Measurements from ENCODE around the gene CAMK4.

DNA sequence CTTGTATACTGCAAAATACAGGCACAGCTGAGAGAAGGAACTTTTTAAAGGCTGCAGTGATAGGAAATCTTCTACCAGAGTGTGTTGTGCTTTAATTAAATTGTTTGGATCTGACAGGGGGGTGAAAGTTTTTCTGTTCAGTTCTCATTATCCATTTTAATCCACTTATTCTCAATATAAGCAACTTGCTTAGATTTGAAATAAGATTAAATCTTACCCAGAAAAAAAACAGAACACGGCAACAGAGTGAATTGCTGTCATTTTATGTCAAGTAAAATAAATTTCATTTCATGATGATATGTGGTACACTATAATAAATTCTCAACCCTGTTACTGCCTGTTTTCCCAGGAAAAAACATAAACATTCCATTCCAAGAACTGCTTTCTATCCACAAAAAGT lies 37.1 kb upstream of the CAMK4 start:
- TF ChIP-seq, protein P1, sequence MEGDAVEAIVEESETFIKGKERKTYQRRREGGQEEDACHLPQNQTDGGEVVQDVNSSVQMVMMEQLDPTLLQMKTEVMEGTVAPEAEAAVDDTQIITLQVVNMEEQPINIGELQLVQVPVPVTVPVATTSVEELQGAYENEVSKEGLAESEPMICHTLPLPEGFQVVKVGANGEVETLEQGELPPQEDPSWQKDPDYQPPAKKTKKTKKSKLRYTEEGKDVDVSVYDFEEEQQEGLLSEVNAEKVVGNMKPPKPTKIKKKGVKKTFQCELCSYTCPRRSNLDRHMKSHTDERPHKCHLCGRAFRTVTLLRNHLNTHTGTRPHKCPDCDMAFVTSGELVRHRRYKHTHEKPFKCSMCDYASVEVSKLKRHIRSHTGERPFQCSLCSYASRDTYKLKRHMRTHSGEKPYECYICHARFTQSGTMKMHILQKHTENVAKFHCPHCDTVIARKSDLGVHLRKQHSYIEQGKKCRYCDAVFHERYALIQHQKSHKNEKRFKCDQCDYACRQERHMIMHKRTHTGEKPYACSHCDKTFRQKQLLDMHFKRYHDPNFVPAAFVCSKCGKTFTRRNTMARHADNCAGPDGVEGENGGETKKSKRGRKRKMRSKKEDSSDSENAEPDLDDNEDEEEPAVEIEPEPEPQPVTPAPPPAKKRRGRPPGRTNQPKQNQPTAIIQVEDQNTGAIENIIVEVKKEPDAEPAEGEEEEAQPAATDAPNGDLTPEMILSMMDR (IDR thresholded peaks at IDR 0.05): no peak
- TF ChIP-seq POLR2A (IDR thresholded peaks at IDR 0.05) (no peak), EP300 (IDR thresholded peaks at IDR 0.05) (no peak)

Measured in tibial nerve (tissue), 4 donors.